ENCODE measurements around the gene BIRC7. TPM values are rescaled to one million over a fixed set of nuclear protein-coding genes. Genes with fewer than 3 reads are reported as not detected.

Gene BIRC7
- total RNA-seq, 2 experiments from 2014 or later: 5.1 to 5.3 TPM

DNA sequence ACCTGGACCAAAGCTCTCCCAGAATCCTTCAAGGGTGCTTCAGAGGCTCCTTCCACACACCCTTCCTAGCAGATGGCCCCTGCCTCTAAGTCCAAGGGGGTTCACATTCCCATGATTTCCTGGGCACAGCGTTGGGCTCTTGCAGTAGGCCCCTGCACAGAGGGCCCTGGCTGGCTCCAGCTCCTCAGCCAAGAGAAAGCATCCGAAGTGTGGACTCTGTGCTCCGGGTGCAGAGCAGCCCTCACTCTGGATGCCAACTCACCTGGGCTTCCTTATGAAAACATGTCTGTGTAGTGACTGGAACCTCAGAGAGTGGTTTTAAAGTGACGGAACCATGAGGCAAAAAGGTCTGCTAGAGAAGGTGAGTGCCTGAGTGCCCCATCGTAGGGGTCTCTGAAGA lies 31.3 kb upstream of the BIRC7 start:
- ChIA-PET POLR2A (interaction anchor here (2.8 kb wide), 1 partner anchor 11 kb away, joined by 13 read pairs; the partner anchor contains the start of gene YTHDF1), CTCF (interaction anchor here (0.7 to 1.8 kb wide), 3 partner anchors 19 to 23 kb away, joined by 3 to 7 read pairs (median 3); no protein-coding TSS in a partner anchor)
- no peak overlapping the region for H3K4me3 Mint-ChIP-seq
- ATAC-seq (no peak), DNase-seq (no peak)
- intact Hi-C loops (cut with micrococcal nuclease): no loop called here
- peaks cover 29% of the 10 kb centered on the region for H3K36me3 Mint-ChIP-seq (ENCODE audit: low read depth)
- H3K27ac Mint-ChIP-seq: no peak overlapping the region
- H3K27me3 Mint-ChIP-seq: no peaks in the 10 kb centered on the region
- H3K4me1 Mint-ChIP-seq (ENCODE audit: low read depth): peaks cover 18% of the 10 kb centered on the region
- H3K9me3 Mint-ChIP-seq: no peaks in the 10 kb centered on the region
- no peak for TF ChIP-seq CTCF (IDR thresholded peaks at IDR 0.05)

DNA sequence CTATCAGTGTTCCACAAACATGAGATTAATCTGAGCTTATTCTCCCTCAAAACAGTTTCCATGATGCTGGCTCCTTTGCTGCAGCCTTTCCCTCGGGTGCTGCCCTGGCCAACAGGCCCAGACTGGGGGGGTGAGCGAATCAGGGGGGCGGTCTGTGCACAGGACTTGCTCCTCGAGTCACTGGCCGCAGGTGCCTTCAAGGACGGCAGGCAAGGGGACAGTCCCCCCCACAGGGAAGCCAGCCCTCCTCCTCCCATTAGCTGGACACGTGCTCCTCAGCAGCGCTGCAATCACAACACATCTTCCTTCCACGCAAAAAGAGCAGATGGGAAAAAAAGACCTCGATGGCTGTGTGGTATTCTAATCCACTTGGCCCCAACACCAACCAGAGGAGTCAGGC lies 29.8 kb upstream of the BIRC7 start:
- ATAC-seq (no peak), DNase-seq (no peak)
- Mint-ChIP-seq H3K4me3 (no peak overlapping the region), H3K9me3 (no peaks in the 10 kb centered on the region), H3K27me3 (no peaks in the 10 kb centered on the region), H3K4me1 (ENCODE audit: low read depth) (peaks cover 26% of the 10 kb centered on the region), H3K27ac (no peak overlapping the region), H3K36me3 (ENCODE audit: low read depth) (peaks cover 34% of the 10 kb centered on the region)
- ChIA-PET POLR2A (interaction anchor here (1.0 kb wide), 1 partner anchor 9 kb away, joined by 4 read pairs; no protein-coding TSS in a partner anchor), CTCF (interaction anchor here (1.8 to 2.4 kb wide), 2 partner anchors 17 to 23 kb away, joined by 6 to 14 read pairs; no protein-coding TSS in a partner anchor)
- TF ChIP-seq CTCF (IDR thresholded peaks at IDR 0.05): no peak
- intact Hi-C loops (cut with micrococcal nuclease): no loop called here

DNA sequence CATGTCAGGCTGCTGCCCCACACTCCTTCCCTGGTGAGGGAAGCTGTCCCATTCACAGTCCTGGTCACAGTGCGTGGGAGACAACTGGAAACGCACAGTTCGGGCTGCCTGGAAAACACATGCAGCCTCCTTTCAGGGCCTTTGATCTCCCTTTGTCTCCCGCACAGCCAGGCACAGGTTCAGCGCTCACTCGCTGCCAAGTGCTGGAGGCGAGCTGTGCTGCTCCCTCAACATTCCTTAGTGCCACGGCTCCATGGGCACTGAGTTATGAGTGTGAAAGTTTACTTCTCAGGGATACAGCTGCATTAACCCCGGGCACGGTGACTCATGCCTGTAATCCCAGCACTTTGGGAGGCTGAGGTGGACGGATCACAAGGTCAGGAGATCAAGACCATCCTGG lies 28.8 kb upstream of the BIRC7 start:
- ATAC-seq (no peak), DNase-seq (no peak)
- POLR2A ChIA-PET: interaction anchor here (1.0 kb wide), 1 partner anchor 8 kb away, joined by 4 read pairs; no protein-coding TSS in a partner anchor
- Mint-ChIP-seq H3K27me3 (no peaks in the 10 kb centered on the region), H3K9me3 (no peaks in the 10 kb centered on the region), H3K27ac (no peak overlapping the region), H3K36me3 (ENCODE audit: low read depth) (peaks cover 29% of the 10 kb centered on the region), H3K4me1 (ENCODE audit: low read depth) (peaks cover 26% of the 10 kb centered on the region), H3K4me3 (no peak overlapping the region)
- intact Hi-C loops (cut with micrococcal nuclease): no loop called here
- TF ChIP-seq CTCF (IDR thresholded peaks at IDR 0.05): no peak
- CTCF ChIA-PET: interaction anchor here (0.9 to 2.4 kb wide), 3 partner anchors 9 to 24 kb away, joined by 3 to 14 read pairs (median 6); partner anchors contain the start of gene YTHDF1

DNA sequence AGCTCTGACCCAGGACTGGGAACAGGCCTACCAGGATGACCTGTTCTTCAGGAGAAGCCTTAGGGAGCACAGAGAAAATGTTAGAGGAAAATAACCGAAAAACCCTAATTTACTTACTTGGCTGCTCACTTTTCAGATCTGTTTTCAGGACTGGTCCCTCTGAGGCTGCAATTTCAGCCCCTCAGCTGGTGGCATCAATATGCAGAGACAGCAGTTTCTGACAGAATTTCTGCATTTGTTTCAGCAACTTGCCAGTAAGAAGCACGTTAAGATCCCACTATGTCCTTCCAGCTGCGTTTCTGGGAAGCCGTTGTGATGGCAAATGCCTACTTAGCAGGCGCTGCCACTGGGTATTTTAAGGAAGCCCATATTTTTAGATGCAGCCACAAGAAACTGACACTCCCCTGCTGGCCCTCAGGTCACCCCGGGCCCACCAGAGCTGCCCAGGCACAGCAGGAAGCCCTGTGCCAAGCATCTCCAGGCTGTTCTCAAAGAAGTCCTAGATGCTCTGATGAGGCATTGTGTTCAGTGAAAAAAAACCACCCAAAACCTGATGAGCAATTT lies 27.3 kb upstream of the BIRC7 start:
- DNase-seq (no peak), ATAC-seq (no peak)
- no peaks in the 10 kb centered on the region for H3K27me3 Mint-ChIP-seq
- H3K36me3 Mint-ChIP-seq (ENCODE audit: low read depth): peaks cover 38% of the 10 kb centered on the region
- no peak overlapping the region for H3K27ac Mint-ChIP-seq
- TF ChIP-seq CTCF (IDR thresholded peaks at IDR 0.05): no peak
- H3K4me3 Mint-ChIP-seq: no peak overlapping the region
- ChIA-PET POLR2A (interaction anchor here (0.6 kb wide), 1 partner anchor 12 kb away, joined by 3 read pairs; no protein-coding TSS in a partner anchor), CTCF (interaction anchor here (1.0 to 7.7 kb wide), 2 partner anchors 9 to 16 kb away, joined by 3 to 82 read pairs; no protein-coding TSS in a partner anchor)
- intact Hi-C loops (cut with micrococcal nuclease): no loop called here
- no peaks in the 10 kb centered on the region for H3K9me3 Mint-ChIP-seq
- peaks cover 40% of the 10 kb centered on the region for H3K4me1 Mint-ChIP-seq (ENCODE audit: low read depth)

DNA sequence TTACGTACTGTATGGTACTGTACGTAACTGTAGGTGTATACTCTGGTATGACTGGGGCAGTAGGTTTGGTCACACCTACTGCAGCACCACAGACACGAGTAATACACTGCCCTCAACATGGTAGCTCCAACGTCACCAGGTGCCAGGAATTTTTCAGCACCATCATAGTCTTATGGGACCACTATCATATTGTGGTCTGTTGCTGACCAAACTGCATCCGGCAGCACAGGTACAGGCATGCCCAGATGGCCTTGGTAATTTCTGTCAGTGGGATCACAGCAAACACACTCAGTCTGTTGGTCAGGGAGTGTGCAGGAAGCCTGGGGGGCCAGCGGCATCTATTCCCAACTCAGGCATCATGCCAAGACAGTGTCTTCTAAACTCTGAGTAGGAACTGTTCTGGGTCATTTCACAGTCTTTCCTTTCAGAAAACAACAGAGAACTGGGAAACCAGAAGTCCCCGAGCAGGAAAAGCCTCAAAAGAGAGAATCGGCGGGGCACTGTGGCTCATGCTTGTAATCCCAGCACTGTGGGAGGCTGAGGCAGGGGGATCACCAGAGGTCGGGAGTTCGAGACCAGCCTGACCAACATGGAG lies 25.6 kb upstream of the BIRC7 start:
- Mint-ChIP-seq H3K36me3 (ENCODE audit: low read depth) (peaks cover 49% of the 10 kb centered on the region), H3K27ac (peak overlapping the region; percentile 38)
- intact Hi-C loops (cut with micrococcal nuclease): no loop called here

More for the DNA sequence above, 25.6 kb upstream of the BIRC7 start:
- Mint-ChIP-seq H3K4me1 (ENCODE audit: low read depth) (peaks cover 56% of the 10 kb centered on the region), H3K27me3 (no peaks in the 10 kb centered on the region), H3K9me3 (no peaks in the 10 kb centered on the region), H3K4me3 (no peak overlapping the region)
- ATAC-seq (no peak), DNase-seq (no peak)
- POLR2A ChIA-PET: interaction anchor here (1.7 kb wide), 1 partner anchor 29 kb away, joined by 4 read pairs; no protein-coding TSS in a partner anchor
- CTCF ChIA-PET: interaction anchor here (7.7 kb wide), 1 partner anchor 14 kb away, joined by 82 read pairs; no protein-coding TSS in a partner anchor
- no peak for TF ChIP-seq CTCF (IDR thresholded peaks at IDR 0.05)

Data from activated CD8-positive, alpha-beta T cell treated with anti-CD3 and anti-CD28 coated beads for 36 hours (primary cell).